ENCODE results near the gene PDHX.
"Not testable (repeated sequence)": the region's sequence is repeated elsewhere in the genome, so short reads cannot be mapped to it uniquely, and the experiment has no call there.

PDHX gene

DNA sequence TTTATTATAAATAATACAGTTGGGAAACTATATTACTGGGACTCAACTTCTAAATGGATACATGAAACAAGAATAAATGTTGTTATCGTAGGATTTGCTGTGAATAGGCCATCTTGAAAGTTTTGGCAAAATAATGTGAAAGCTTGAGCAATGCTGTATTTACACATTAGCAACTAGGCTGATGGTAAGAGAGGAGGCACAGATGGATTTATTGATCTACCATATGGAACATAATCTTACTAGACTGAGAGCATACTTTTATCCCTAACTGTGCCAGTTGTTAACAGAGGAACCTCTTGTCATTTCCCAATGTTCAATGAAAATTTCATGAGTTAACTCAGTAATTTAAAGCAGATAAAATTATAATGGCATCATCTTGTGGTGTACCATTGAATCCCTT, 23.0 kb upstream of the PDHX start:
- ChIA-PET POLR2A (no interaction called here), CTCF (interaction anchor here (1.7 to 10.3 kb wide), 6 partner anchors 9 to 518 kb away, joined by 3 to 360 read pairs (median 14); partner anchors contain the start of gene ELF5)
- TF ChIP-seq, protein P1, sequence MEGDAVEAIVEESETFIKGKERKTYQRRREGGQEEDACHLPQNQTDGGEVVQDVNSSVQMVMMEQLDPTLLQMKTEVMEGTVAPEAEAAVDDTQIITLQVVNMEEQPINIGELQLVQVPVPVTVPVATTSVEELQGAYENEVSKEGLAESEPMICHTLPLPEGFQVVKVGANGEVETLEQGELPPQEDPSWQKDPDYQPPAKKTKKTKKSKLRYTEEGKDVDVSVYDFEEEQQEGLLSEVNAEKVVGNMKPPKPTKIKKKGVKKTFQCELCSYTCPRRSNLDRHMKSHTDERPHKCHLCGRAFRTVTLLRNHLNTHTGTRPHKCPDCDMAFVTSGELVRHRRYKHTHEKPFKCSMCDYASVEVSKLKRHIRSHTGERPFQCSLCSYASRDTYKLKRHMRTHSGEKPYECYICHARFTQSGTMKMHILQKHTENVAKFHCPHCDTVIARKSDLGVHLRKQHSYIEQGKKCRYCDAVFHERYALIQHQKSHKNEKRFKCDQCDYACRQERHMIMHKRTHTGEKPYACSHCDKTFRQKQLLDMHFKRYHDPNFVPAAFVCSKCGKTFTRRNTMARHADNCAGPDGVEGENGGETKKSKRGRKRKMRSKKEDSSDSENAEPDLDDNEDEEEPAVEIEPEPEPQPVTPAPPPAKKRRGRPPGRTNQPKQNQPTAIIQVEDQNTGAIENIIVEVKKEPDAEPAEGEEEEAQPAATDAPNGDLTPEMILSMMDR (IDR thresholded peaks at IDR 0.05; ENCODE audit: insufficient read depth, low read length, missing control alignments): no peak
- no peak for DNase-seq (ENCODE audit: low read depth, low spot score)
- no peak overlapping the region for H3K4me3 ChIP-seq (ENCODE audit: low read depth, low read length)

DNA sequence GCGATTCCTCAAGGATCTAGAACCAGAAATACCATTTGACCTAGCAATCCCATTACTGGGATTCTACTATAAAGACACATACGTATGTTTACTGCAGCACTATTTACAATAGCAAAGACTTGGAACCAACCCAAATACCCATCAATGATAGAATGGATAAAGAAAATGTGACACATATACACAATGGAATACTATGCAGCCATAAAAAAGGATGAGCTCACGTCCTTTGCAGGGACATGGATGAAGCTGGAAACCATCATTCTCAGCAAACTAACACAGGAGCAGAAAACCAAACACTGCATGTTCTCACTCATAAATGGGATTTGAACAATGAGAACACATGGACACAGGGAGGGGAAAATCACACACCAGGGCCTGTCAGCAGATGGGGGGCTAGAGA, 20.2 kb upstream of the PDHX start:
- POLR2A ChIA-PET: not testable (repeated sequence)
- CTCF ChIA-PET: interaction anchor here (6.6 kb wide), 1 partner anchor 309 kb away, joined by 58 read pairs; no protein-coding TSS in a partner anchor

DNA sequence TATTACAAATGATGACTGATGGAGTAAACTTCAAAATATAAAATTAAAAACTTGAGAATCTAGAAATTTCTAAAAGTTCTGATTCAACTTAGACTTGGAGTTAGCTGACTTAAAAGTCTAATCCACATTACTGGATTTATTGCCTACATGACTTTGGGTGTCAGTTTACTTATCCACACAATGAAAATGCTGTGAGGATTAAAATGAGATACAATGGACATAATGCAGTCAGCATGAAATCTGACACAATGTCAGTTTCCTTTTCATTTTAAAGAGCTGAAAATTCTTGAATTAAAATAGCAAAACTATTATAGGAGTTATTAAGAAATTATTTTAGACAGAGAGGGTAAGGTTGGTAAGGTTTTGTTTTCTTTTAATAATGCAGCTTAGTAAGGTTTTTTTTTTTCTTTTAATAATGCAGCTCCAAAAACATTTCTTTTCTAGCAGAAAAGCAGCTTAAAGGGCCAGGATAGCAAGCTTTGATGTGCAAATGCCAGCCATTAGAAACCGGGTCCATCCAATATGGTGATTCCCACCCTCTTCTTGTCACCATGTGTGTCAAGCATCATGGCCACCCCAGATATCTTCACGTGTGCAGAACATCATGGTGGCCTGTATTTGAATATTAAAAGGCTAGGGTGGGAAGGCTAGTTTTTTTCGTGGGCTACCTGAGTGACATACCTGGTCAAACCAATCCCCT, 19.1 kb upstream of the PDHX start:
- ChIA-PET POLR2A (no interaction called here), CTCF (interaction anchor here (0.9 to 6.6 kb wide), 10 partner anchors 8 to 531 kb away, joined by 3 to 58 read pairs (median 4); partner anchors contain the start of gene ELF5)
- H3K4me3 ChIP-seq (ENCODE audit: low read depth, low read length): no peak overlapping the region
- DNase-seq (ENCODE audit: low read depth, low spot score): no peak
- TF ChIP-seq, protein P1 (IDR thresholded peaks at IDR 0.05; ENCODE audit: insufficient read depth, low read length, missing control alignments): no peak

More for the DNA sequence above, 20.2 kb upstream of the PDHX start:
- H3K4me3 ChIP-seq (ENCODE audit: low read depth, low read length); DNase-seq (ENCODE audit: low read depth, low spot score): not testable (repeated sequence)

DNA sequence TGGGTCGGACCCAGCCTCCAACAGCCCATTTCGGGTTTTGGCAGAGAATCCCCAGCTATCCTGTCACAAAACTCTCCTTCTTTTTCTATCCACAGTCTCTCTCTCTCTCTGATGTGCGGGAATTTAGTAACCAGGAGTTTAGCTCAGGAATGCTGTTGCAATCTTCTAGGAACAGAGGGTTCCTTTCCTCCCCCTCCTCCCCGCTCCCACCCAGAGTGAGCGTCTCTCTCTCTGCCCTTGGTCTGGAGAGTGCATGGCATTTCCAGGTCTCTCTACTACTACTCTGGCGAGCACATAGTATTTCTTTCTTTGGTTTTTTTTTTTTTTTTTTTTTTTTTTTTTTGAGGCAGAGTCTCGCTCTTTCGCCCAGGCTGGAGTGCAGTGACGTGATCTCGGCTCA, 17.9 kb upstream of the PDHX start:
- TF ChIP-seq, protein P1 (IDR thresholded peaks at IDR 0.05; ENCODE audit: insufficient read depth, low read length, missing control alignments): no peak
- ChIA-PET POLR2A (no interaction called here), CTCF (interaction anchor here (0.7 to 6.6 kb wide), 11 partner anchors 8 to 724 kb away, joined by 3 to 58 read pairs (median 4); partner anchors contain the start of gene ELF5)
- DNase-seq (ENCODE audit: low read depth, low spot score): no peak
- no peak overlapping the region for H3K4me3 ChIP-seq (ENCODE audit: low read depth, low read length)

DNA sequence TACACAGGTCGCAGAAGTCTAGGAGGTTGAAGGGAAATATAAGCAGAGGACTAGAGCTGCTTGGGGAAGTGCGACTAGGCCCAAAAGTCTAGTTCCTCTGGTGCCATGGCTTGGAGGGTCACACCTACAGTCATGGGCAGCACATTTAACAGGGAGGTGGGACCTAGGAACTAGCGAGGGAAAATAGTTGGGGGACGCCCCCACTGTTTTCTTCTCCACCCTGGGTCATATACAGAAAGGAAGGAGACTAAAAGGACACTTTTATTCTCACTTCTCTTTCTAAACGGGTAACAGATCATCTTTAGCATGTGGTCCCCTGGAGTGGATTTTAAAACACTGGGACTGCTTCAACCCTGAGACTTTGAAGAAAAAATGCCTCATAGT, 16.8 kb upstream of the PDHX start:
- DNase-seq (ENCODE audit: low read depth, low spot score): no peak
- POLR2A ChIA-PET: no interaction called here

DNA sequence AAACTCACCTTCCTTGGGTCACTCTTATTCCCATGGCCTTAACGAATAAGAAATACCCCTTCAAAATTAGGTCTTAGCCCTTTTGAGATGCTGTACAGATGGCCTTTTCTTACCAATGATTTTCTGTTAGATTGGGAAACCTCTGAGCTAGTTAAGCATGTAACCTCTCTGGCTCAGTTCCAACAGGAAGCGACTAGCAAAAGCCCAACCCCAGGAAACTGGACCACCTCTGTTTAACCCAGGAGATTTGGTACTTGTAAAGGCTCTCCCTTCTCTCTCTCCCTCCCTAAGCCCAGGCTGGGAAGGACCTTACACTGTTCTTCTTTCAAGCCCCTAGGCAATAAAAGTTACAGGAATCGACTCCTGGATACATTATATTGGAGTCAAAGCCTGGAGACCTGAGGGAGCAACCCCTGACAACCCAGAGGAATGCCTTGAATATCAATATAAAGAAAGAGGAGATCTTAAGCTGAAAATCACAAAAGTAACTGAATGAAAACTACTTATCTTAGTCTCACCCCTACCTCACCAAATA, 11.9 kb upstream of the PDHX start:
- POLR2A ChIA-PET: no interaction called here
- DNase-seq (ENCODE audit: low read depth, low spot score): no peak
- H3K4me3 ChIP-seq (ENCODE audit: low read depth, low read length): no peak overlapping the region
- TF ChIP-seq, protein P1 (IDR thresholded peaks at IDR 0.05; ENCODE audit: insufficient read depth, low read length, missing control alignments): no peak
- CTCF ChIA-PET: interaction anchor here (1.0 kb wide), 1 partner anchor 13 kb away, joined by 5 read pairs; no protein-coding TSS in a partner anchor

More for the DNA sequence above, 16.8 kb upstream of the PDHX start:
- TF ChIP-seq, protein P1 (IDR thresholded peaks at IDR 0.05; ENCODE audit: insufficient read depth, low read length, missing control alignments): no peak
- no peak overlapping the region for H3K4me3 ChIP-seq (ENCODE audit: low read depth, low read length)
- CTCF ChIA-PET: interaction anchor here (0.7 to 6.6 kb wide), 7 partner anchors 7 to 535 kb away, joined by 3 to 58 read pairs (median 3); partner anchors contain the start of gene ELF5
